ENCODE data around the gene GJA5.
A peak's percentile ranks its signal among the peaks of the same experiment; 100 is the strongest.

Gene GJA5

GRCh38 chr1:147723691-147724323 is 36.6 kb downstream of the GJA5 start:
- peak; percentile 20 for DNase-seq

GRCh38 chr1:147722124-147722523 is 38.3 kb downstream of the GJA5 start:
- no peak for DNase-seq

- DNase-seq: no peak
Measured at GRCh38 chr1:147721716-147722115, 38.7 kb downstream of the GJA5 start.

DNA sequence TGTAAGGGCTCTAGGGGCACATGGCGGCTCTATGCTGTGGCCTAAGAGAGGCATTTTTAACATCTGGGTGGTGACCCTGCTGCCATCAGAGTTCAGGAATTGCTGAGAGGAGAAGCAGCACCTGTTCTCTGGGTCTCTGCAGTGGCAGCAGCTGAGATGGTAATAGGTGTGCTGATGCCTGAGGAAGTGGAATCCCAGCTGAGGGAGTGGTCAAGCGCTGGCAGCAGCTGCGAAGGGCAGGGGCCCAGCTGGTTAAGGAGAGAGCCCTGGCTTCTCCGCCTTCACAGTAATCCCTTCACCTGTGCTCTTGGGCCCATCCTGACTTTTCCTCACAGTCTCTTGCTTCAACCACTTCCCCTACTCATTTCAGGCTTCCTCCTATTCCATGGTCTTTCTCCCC is 39.8 kb downstream of the GJA5 start:
- no peak for DNase-seq

GRCh38 chr1:147719711-147720225 is 40.6 kb downstream of the GJA5 start:
- DNase-seq: no peak

GRCh38 chr1:147719029-147719698 is 41.2 kb downstream of the GJA5 start:
- DNase-seq: no peak

DNA sequence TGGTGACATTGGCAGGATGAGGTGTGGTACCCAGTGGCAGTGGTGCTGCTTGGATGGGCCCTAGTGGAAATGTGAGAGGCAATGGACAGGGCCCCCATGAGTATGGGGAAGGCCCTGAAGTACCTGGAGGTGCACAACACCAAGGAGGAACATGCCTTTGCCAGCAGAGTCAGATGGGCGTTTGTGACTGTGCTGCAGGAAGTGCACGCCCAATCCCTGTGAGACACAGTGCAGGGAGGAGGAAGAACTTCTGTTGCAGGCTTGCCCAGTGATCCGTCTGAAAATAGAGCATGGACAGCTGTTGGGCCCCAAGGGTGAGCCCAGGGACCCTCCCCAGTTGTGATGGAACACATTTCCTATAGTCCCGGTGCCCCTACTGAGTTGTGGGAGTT is 42.7 kb downstream of the GJA5 start:
- no peak for DNase-seq

GRCh38 chr1:147717051-147717705 is 43.2 kb downstream of the GJA5 start:
- no peak for DNase-seq

DNA sequence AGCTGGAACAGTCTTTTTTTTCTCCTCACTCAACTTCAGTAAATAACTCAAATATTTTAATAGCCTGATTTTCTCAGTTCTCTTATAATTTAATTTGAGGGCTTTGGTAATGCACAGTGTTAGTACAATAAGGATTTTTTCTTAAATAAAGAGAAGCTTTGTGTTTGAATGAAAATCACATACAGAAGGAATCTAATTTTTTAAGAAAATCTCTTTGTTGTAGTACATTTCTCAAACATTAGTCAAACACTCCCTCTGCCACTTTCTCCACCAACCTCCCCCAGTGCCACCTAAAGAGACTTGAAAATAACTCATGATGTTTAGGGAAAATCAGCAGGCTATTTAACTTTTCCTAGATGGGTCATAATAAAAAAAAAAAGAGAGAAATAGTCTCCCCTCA is 47.8 kb downstream of the GJA5 start:
- DNase-seq: no peak

Measured in midbrain (tissue), 1 donor.